HepG2 (cell line): ENCODE results near the gene FAM221B. TPM values are rescaled to one million over a fixed set of nuclear protein-coding genes. Genes with fewer than 3 reads are reported as not detected.

Experiments used
- BRD4 ChIP-seq: sonication (generic); formaldehyde crosslinking; IDR thresholded peaks from 2 replicates; pipeline ENCODE4 v1.4.0; 2020; ENCODE audit warnings: missing genetic modification reagents
- ESRRA ChIP-seq: sonication (generic); formaldehyde crosslinking; IDR thresholded peaks from 2 replicates; pipeline ENCODE4 v1.5.1; 2020; ENCODE audit warnings: mild to moderate bottlenecking, low read depth, missing genetic modification reagents
- FOXA3 ChIP-seq: IDR thresholded peaks from 2 replicates; pipeline ENCODE4 v1.6.1; 2016; ENCODE audit warnings: missing genetic modification reagents, missing compliant biosample characterization
- GABPB1 ChIP-seq: IDR thresholded peaks from 2 replicates; pipeline ENCODE4 v1.6.1; 2016; ENCODE audit warnings: mild to moderate bottlenecking, missing genetic modification reagents, moderate library complexity, missing compliant biosample characterization
- HNRNPLL ChIP-seq: fragments of 200-400 bp; formaldehyde crosslinking; IDR thresholded peaks from 2 replicates; pipeline ENCODE4 v1.6.1; 2017; ENCODE audit warnings: mild to moderate bottlenecking, low read depth, low read length; ENCODE audit not compliant: poor library complexity, severe bottlenecking
- HOXD1 ChIP-seq: sonication (generic); formaldehyde crosslinking; IDR thresholded peaks from 2 replicates; pipeline ENCODE4 v1.5.0; 2020; ENCODE audit warnings: missing genetic modification reagents
- IRF9 ChIP-seq: sonication (generic); formaldehyde crosslinking; IDR thresholded peaks from 2 replicates; pipeline ENCODE4 v1.8.0; 2022; ENCODE audit warnings: missing genetic modification reagents, mild to moderate bottlenecking, borderline replicate concordance
- KDM2A ChIP-seq: sonication (generic); formaldehyde crosslinking; IDR thresholded peaks from 2 replicates; pipeline ENCODE4 v1.4.0; 2020; ENCODE audit warnings: low read depth, missing genetic modification reagents, borderline replicate concordance
- KDM3A ChIP-seq: IDR thresholded peaks from 2 replicates; pipeline ENCODE4 v1.6.1; 2018; ENCODE audit warnings: low read depth, missing compliant biosample characterization
- PAX8 ChIP-seq: sonication (generic); formaldehyde crosslinking; IDR thresholded peaks from 2 replicates; pipeline ENCODE4 v1.8.0; 2022; ENCODE audit warnings: mild to moderate bottlenecking, missing genetic modification reagents, borderline replicate concordance
- PCBP2 ChIP-seq: fragments of 200-400 bp; formaldehyde crosslinking; optimal IDR thresholded peaks from 2 replicates; pipeline ENCODE3; 2018; ENCODE audit warnings: low read length, low read depth; ENCODE audit not compliant: poor library complexity, severe bottlenecking
- PTBP1 ChIP-seq: fragments of 200-400 bp; formaldehyde crosslinking; IDR thresholded peaks from 2 replicates; pipeline ENCODE4 v1.6.1; 2018; ENCODE audit warnings: low read length, low read depth; ENCODE audit not compliant: poor library complexity, severe bottlenecking
- SAP130 ChIP-seq: IDR thresholded peaks from 2 replicates; pipeline ENCODE4 v1.6.1; 2016; ENCODE audit warnings: low read depth
- SMYD3 ChIP-seq: sonication (generic); formaldehyde crosslinking; IDR thresholded peaks from 2 replicates; pipeline ENCODE4 v1.8.1; 2023; ENCODE audit warnings: mild to moderate bottlenecking, missing genetic modification reagents
- TAF1 ChIP-seq: sonication (generic); formaldehyde crosslinking; IDR thresholded peaks from 2 replicates; pipeline ENCODE4 v1.4.0; 2020; ENCODE audit warnings: missing genetic modification reagents
- TBX2 ChIP-seq: sonication (generic); formaldehyde crosslinking; IDR thresholded peaks from 2 replicates; pipeline ENCODE4 v1.5.0; 2020; ENCODE audit warnings: missing genetic modification reagents, mild to moderate bottlenecking, borderline replicate concordance
- ZNF136 ChIP-seq: sonication (generic); formaldehyde crosslinking; IDR thresholded peaks from 2 replicates; pipeline ENCODE4 v1.8.1; 2022; ENCODE audit warnings: low read depth, mild to moderate bottlenecking, moderate library complexity, missing genetic modification reagents
- ZNF138 ChIP-seq: sonication (generic); formaldehyde crosslinking; IDR thresholded peaks from 2 replicates; pipeline ENCODE4 v1.5.0; 2020; ENCODE audit warnings: mild to moderate bottlenecking, low read depth, missing genetic modification reagents
- ZNF232 ChIP-seq: sonication (generic); formaldehyde crosslinking; IDR thresholded peaks from 2 replicates; pipeline ENCODE4 v1.4.0; 2020; ENCODE audit warnings: missing genetic modification reagents, borderline replicate concordance
- ZNF235 ChIP-seq: sonication (generic); formaldehyde crosslinking; IDR thresholded peaks from 2 replicates; pipeline ENCODE4 v1.8.1; 2023; ENCODE audit warnings: mild to moderate bottlenecking, missing genetic modification reagents, borderline replicate concordance
- ZNF253 ChIP-seq: sonication (generic); formaldehyde crosslinking; IDR thresholded peaks from 2 replicates; pipeline ENCODE4 v1.8.0; 2022; ENCODE audit warnings: mild to moderate bottlenecking, missing genetic modification reagents, borderline replicate concordance
- ZNF33B ChIP-seq: sonication (generic); formaldehyde crosslinking; IDR thresholded peaks from 2 replicates; pipeline ENCODE4 v1.5.1; 2020; ENCODE audit warnings: mild to moderate bottlenecking, missing genetic modification reagents
- ZNF431 ChIP-seq: sonication (generic); formaldehyde crosslinking; IDR thresholded peaks from 2 replicates; pipeline ENCODE4 v1.9.0; 2022; ENCODE audit warnings: missing genetic modification reagents, low read depth, mild to moderate bottlenecking, borderline replicate concordance
- ZNF839 ChIP-seq: sonication (generic); formaldehyde crosslinking; IDR thresholded peaks from 2 replicates; pipeline ENCODE4 v1.4.0; 2020; ENCODE audit warnings: missing genetic modification reagents, mild to moderate bottlenecking, borderline replicate concordance
- ZNF878 ChIP-seq: sonication (generic); formaldehyde crosslinking; IDR thresholded peaks from 2 replicates; pipeline ENCODE4 v1.8.1; 2023; ENCODE audit warnings: mild to moderate bottlenecking, missing genetic modification reagents, moderate library complexity
- polyA plus RNA-seq, 8 experiments: library from polyadenylated mRNA; depleted of rRNA in 3 of 8; stranded (reverse) in 7 of 8; unstranded in 1 of 8; fragments of >200 nt; fragmentation: Illumina TruSeq in 4 of 8; extraction: Trizol in 4 of 8; gene quantifications; 2 replicates each; pipeline versions ENCODE4 v1.2.1 to v1.2.3, GENCODE V29; 2011 to 2016; ENCODE audit warnings: low read depth in 4 of 8, missing spikeins in 1 of 8, mixed read lengths in 1 of 8; ENCODE audit not compliant: insufficient read depth in 1 of 8
- total RNA-seq, 5 experiments: library from RNA; depleted of rRNA; stranded (reverse); fragments of >200 nt; fragmentation: Illumina TruSeq; extraction: Trizol; gene quantifications; 2 replicates each; pipeline ENCODE4 v1.2.3, GENCODE V29; 2016; ENCODE audit warnings: low read depth in 1 of 5
- TF ChIP-seq, protein P1 (sequence below): IDR thresholded peaks from 2 replicates; pipeline ENCODE4 v1.6.1; 2016; ENCODE audit warnings: missing compliant biosample characterization, missing genetic modification reagents, borderline replicate concordance
- TF ChIP-seq, protein P2 (sequence below): sonication (generic); formaldehyde crosslinking; IDR thresholded peaks from 2 replicates; pipeline ENCODE4 v1.4.0; 2020; ENCODE audit warnings: missing genetic modification reagents

Gene FAM221B
- total and polyA plus RNA-seq, 2 of the 13 experiments (the other 11 are each of a cell fraction or from before 2014, with no cell fraction given) = not detected

DNA sequence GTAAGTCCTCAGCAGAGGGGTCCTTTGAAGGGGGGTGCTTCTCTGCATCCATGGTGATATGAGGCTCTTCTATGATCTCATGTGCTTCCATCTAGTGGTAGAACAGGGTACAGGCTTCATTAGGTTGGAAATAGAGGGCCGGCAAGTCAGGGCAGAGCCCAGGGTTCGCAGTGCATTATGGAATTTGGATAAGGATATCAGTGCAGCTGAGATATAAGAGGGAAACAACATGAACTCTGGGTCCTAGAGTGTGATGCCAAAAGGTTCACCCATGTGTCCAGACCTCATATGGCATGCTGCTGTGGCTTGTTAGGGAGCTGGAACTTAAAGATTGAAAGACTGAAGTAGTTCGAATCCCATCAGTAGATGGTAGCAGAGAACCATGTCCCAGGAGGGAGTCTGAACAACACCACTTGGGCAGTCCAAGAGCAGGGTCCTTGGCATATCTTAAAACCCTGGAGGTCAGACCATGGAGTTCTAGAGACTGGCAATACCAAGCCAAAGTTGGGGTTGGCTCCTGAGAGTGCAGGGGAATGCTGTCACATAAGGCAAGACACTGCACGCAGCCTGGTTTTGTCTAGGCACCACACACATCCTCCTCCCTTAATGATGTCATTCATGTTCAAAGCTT lies 2.3 kb downstream of the FAM221B start (continued):
- TF ChIP-seq IRF9 (CRISPR knock-in tag) (0 out of 2 replicates have a peak, but pooled peaks have one; percentile 56), ZNF253 (no peak), ZNF235 (CRISPR knock-in tag) (no peak), KDM3A (CRISPR knock-in tag) (no peak), ZNF138 (CRISPR knock-in tag) (no peak), ZNF839 (CRISPR knock-in tag) (no peak), ZNF431 (CRISPR knock-in tag) (no peak), HNRNPLL (no peak), ZNF232 (no peak), SAP130 (CRISPR knock-in tag) (0 out of 2 replicates have a peak, but pooled peaks have one; percentile 21), FOXA3 (CRISPR knock-in tag) (0 out of 2 replicates have a peak, but pooled peaks have one; percentile 6), SMYD3 (CRISPR knock-in tag) (0 out of 2 replicates have a peak, but pooled peaks have one; percentile 34), ZNF878 (CRISPR knock-in tag) (no peak), TBX2 (peak; percentile 40; the same call in 1 of the 2 replicates), GABPB1 (CRISPR knock-in tag) (no peak), KDM2A (CRISPR knock-in tag) (0 out of 2 replicates have a peak, but pooled peaks have one; percentile 20), ZNF136 (no peak), ESRRA (no peak), PCBP2 (no peak), HOXD1 (CRISPR knock-in tag) (no peak), PTBP1 (no peak), TAF1 (no peak), PAX8 (CRISPR knock-in tag) (no peak), ZNF33B (CRISPR knock-in tag) (no peak), BRD4 (CRISPR knock-in tag) (no peak)
- TF ChIP-seq, protein P1, sequence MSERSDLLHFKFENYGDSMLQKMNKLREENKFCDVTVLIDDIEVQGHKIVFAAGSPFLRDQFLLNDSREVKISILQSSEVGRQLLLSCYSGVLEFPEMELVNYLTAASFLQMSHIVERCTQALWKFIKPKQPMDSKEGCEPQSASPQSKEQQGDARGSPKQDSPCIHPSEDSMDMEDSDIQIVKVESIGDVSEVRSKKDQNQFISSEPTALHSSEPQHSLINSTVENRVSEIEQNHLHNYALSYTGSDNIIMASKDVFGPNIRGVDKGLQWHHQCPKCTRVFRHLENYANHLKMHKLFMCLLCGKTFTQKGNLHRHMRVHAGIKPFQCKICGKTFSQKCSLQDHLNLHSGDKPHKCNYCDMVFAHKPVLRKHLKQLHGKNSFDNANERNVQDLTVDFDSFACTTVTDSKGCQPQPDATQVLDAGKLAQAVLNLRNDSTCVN (CRISPR knock-in tag) = no peak
- TF ChIP-seq, protein P2, sequence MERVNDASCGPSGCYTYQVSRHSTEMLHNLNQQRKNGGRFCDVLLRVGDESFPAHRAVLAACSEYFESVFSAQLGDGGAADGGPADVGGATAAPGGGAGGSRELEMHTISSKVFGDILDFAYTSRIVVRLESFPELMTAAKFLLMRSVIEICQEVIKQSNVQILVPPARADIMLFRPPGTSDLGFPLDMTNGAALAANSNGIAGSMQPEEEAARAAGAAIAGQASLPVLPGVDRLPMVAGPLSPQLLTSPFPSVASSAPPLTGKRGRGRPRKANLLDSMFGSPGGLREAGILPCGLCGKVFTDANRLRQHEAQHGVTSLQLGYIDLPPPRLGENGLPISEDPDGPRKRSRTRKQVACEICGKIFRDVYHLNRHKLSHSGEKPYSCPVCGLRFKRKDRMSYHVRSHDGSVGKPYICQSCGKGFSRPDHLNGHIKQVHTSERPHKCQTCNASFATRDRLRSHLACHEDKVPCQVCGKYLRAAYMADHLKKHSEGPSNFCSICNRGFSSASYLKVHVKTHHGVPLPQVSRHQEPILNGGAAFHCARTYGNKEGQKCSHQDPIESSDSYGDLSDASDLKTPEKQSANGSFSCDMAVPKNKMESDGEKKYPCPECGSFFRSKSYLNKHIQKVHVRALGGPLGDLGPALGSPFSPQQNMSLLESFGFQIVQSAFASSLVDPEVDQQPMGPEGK (CRISPR knock-in tag) = 0 out of 2 replicates have a peak, but pooled peaks have one; percentile 16
